IMR-90 (cell line): ENCODE measurements around the gene LINC00237. TPM values are rescaled to one million over a fixed set of nuclear protein-coding genes. Genes with fewer than 3 reads are reported as not detected.

ENCODE experiments used
- ATAC-seq: fragments of 200-7000 bp; cut with Tn5 transposase; 2 replicates; pipeline ENCODE4 v1.9.1; 2020; ENCODE audit warnings: low read depth, mild to moderate bottlenecking, moderate library complexity
- BruUV-seq: library from RNA; stranded (reverse); fragments of 400-500 nt; replicated peaks from 2 replicates; lab custom pipeline; 2021; lab: Mats Ljungman, UMichigan
- CTCF ChIA-PET: fragments of 300-600 bp; formaldehyde crosslinking; extraction: SDS; loops from one replicate; lab custom pipeline; 2021; ENCODE audit warnings: antibody characterized with exemption; lab: Yijun Ruan, JAX
- POLR2A ChIA-PET: fragments of 300-600 bp; sonication (Branson Sonifier 250); formaldehyde crosslinking; loops from one replicate; lab custom pipeline; 2022; ENCODE audit warnings: antibody characterized with exemption; ENCODE audit not compliant: unreplicated experiment; lab: Charles Lee
- DNase-seq: peaks from one replicate; pipeline ENCODE4 v3.0.0; 2013
- H2AFZ ChIP-seq: replicated peaks from 2 replicates; pipeline ENCODE3; 2013; ENCODE audit warnings: low read length, mild to moderate bottlenecking; ENCODE audit not compliant: poor library complexity
- H2AK5ac ChIP-seq: 2 replicates; pipeline ENCODE4 v1.6.1; 2013; ENCODE audit warnings: low read depth, low read length, inconsistent platforms
- H2AK9ac ChIP-seq: replicated peaks from 2 replicates; pipeline ENCODE3; 2013; ENCODE audit warnings: mild to moderate bottlenecking, low read depth, low read length, moderate library complexity; ENCODE audit not compliant: poor library complexity
- H2BK120ac ChIP-seq: 2 replicates; pipeline ENCODE4 v1.6.1; 2013; ENCODE audit warnings: low read depth, low read length, inconsistent platforms
- H2BK15ac ChIP-seq: 3 replicates; pipeline ENCODE4 v1.6.1; 2013; ENCODE audit warnings: low read depth, low read length, inconsistent platforms
- H2BK20ac ChIP-seq: 2 replicates; pipeline ENCODE4 v1.6.1; 2013; ENCODE audit warnings: low read depth, mild to moderate bottlenecking, inconsistent platforms, low read length, moderate library complexity
- H2BK5ac ChIP-seq: 2 replicates; pipeline ENCODE4 v1.6.1; 2013; ENCODE audit warnings: mild to moderate bottlenecking, low read depth, low read length, inconsistent platforms; ENCODE audit not compliant: poor library complexity, severe bottlenecking
- H3K14ac ChIP-seq: replicated peaks from 2 replicates; pipeline ENCODE4 v1.6.1; 2013; ENCODE audit warnings: low read depth, low read length, inconsistent platforms
- H3K18ac ChIP-seq: 2 replicates; pipeline ENCODE4 v1.6.1; 2013; ENCODE audit warnings: low read depth, low read length, control low read depth
- H3K23ac ChIP-seq: 2 replicates; pipeline ENCODE4 v1.6.1; 2013; ENCODE audit warnings: low read depth, low read length, inconsistent platforms
- H3K27ac ChIP-seq: 2 replicates; pipeline ENCODE4 v1.5.1; 2013; ENCODE audit warnings: mild to moderate bottlenecking, control low read depth, low read length; ENCODE audit not compliant: insufficient read depth
- H3K27me3 ChIP-seq: 2 replicates; pipeline ENCODE4 v1.6.1; 2013; ENCODE audit warnings: low read length; ENCODE audit not compliant: control insufficient read depth, insufficient read depth
- H3K36me3 ChIP-seq: 2 replicates; pipeline ENCODE4 v1.6.1; 2013; ENCODE audit warnings: low read length, mixed read lengths; ENCODE audit not compliant: control insufficient read depth, insufficient read depth
- H3K4ac ChIP-seq: 2 replicates; pipeline ENCODE4 v1.6.1; 2013; ENCODE audit warnings: low read depth, low read length, inconsistent platforms
- H3K4me1 ChIP-seq: 2 replicates; pipeline ENCODE4 v1.6.1; 2013; ENCODE audit warnings: low read length, mixed read lengths; ENCODE audit not compliant: control insufficient read depth, insufficient read depth
- H3K4me2 ChIP-seq: 2 replicates; pipeline ENCODE4 v1.6.1; 2013; ENCODE audit warnings: low read depth, mild to moderate bottlenecking, control low read depth, low read length, moderate library complexity
- H3K4me3 ChIP-seq: 2 replicates; pipeline ENCODE4 v1.5.1; 2013; ENCODE audit warnings: low read depth, mild to moderate bottlenecking, control low read depth, low read length, moderate library complexity; ENCODE audit not compliant: insufficient read depth
- H3K56ac ChIP-seq: 2 replicates; pipeline ENCODE4 v1.6.1; 2013; ENCODE audit warnings: low read length, inconsistent platforms; ENCODE audit not compliant: insufficient read depth; ENCODE audit errors: extremely low read depth
- H3K79me1 ChIP-seq, 2 experiments: 2 replicates each; pipeline ENCODE4 v1.6.1; 2013; ENCODE audit warnings: low read length in 2 of 2, inconsistent platforms in 1 of 2, low read depth in 1 of 2
- H3K9ac ChIP-seq: 2 replicates; pipeline ENCODE4 v1.6.1; 2013; ENCODE audit warnings: low read depth, low read length, control low read depth
- H3K9me1 ChIP-seq: 2 replicates; pipeline ENCODE4 v1.6.1; 2013; ENCODE audit warnings: low read length, inconsistent platforms; ENCODE audit not compliant: insufficient read depth
- H3K9me3 ChIP-seq: 2 replicates; pipeline ENCODE4 v1.6.1; 2013; ENCODE audit warnings: low read length; ENCODE audit not compliant: control insufficient read depth, insufficient read depth
- H4K20me1 ChIP-seq: 2 replicates; pipeline ENCODE4 v1.6.1; 2013; ENCODE audit warnings: low read length, inconsistent platforms; ENCODE audit not compliant: insufficient read depth
- H4K5ac ChIP-seq: 2 replicates; pipeline ENCODE4 v1.6.1; 2013; ENCODE audit warnings: mild to moderate bottlenecking, low read depth, low read length, control low read depth
- H4K8ac ChIP-seq, 2 experiments: 2 replicates each; pipeline ENCODE4 v1.6.1; 2013; ENCODE audit warnings: low read depth in 2 of 2, low read length in 2 of 2, control low read depth in 1 of 2, inconsistent platforms in 1 of 2
- H4K91ac ChIP-seq: 2 replicates; pipeline ENCODE4 v1.6.1; 2013; ENCODE audit warnings: low read depth, low read length, inconsistent platforms; ENCODE audit not compliant: insufficient read depth
- CHD1 ChIP-seq: IDR thresholded peaks from 2 replicates; pipeline ENCODE4 v1.6.1; 2012; ENCODE audit warnings: low read depth, low read length, improper control_type of control experiment
- FOS ChIP-seq: fragments of 150-350 bp; IDR thresholded peaks from 2 replicates; pipeline ENCODE4 v1.6.1; 2016; ENCODE audit warnings: low read depth, low read length
- MAFK ChIP-seq: IDR thresholded peaks from 2 replicates; pipeline ENCODE4 v1.6.1; 2012; ENCODE audit warnings: low read depth, low read length, improper control_type of control experiment
- POLR2A ChIP-seq: IDR thresholded peaks from 2 replicates; pipeline ENCODE4 v1.6.1; 2012; ENCODE audit warnings: mild to moderate bottlenecking, low read depth, low read length
- RFX5 ChIP-seq: IDR thresholded peaks from 2 replicates; pipeline ENCODE4 v1.8.0; 2012; ENCODE audit warnings: low read depth, mild to moderate bottlenecking, low read length, moderate library complexity
- SMC3 ChIP-seq: fragments of 150-350 bp; IDR thresholded peaks from 2 replicates; pipeline ENCODE4 v1.6.1; 2016; ENCODE audit warnings: low read depth, mild to moderate bottlenecking, antibody characterized with exemption, low read length, moderate library complexity
- WGBS, 2 experiments: methylation state at CpG; one replicate each; pipeline versions ENCODE4 v1.1.5 to v1.1.7; 2013; ENCODE audit warnings: missing lambda C conversion rate in 2 of 2; ENCODE audit not compliant: insufficient read length in 1 of 2; ENCODE audit errors: extremely low coverage in 2 of 2; 5-methylcytosine and 5-hydroxymethylcytosine counted together
- dilution Hi-C: fragments of 300-500 bp; cut with HindIII; formaldehyde crosslinking; loops from one replicate; pipeline ENCODE4 v1.14.3; 2018; ENCODE audit warnings: low sequenced_read_pairs; ENCODE audit not compliant: unreplicated experiment
- in situ Hi-C: fragments of 300-500 bp; cut with MboI; formaldehyde crosslinking; loops from 3 replicates; pipeline ENCODE4 v1.14.3; 2019; ENCODE audit warnings: low sequenced_read_pairs, inconsistent platforms, mixed read lengths
- intact Hi-C: fragments of 100-400 bp; cut with micrococcal nuclease; formaldehyde crosslinking; loops from 2 replicates; pipeline ENCODE4 v1.10.0; 2022
- polyA plus RNA-seq, 3 experiments: library from polyadenylated mRNA; depleted of rRNA; stranded (reverse); fragments of >200 nt; gene quantifications; 2 replicates each; pipeline ENCODE4 v1.2.3, GENCODE V29; 2012; ENCODE audit warnings: low replicate concordance in 1 of 3
- total RNA-seq: library from RNA; depleted of rRNA; stranded (reverse); fragments of >200 nt; gene quantifications from 2 replicates; pipeline ENCODE4 v1.2.3, GENCODE V29; 2012

Gene LINC00237
- total and polyA plus RNA-seq, 2 of the 4 experiments (the other 2 are of a cell fraction) = not detected

DNA sequence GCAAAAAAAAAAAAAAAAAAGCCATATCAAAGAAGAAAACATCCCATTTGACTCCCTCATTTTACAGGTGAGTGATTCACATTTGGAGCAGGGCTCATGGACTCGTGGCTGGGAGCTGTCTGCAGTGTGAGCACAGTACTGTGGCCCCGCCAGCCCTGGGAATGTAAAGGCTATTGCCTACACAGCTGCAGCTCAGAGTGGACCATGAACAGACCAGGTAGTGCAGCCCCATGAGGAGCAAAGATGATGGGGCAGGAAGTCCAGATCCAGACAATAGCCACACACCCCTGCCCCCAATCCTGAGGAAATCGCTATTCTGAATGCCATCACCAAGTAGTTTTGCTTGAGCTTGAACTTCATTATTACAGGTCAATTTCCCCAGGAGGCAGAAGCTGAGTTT, 55.4 kb downstream of the LINC00237 start:
- Histone ChIP-seq H4K5ac (no peak overlapping the region), H3K56ac (no peak overlapping the region), H2BK5ac (no peak overlapping the region), H3K4me2 (no peak overlapping the region), H3K27me3 (no peaks in the 10 kb centered on the region), H2BK15ac (no peak overlapping the region), H3K14ac (no peak overlapping the region), H3K9me1 (no peaks in the 10 kb centered on the region), H4K20me1 (no peaks in the 10 kb centered on the region), H2BK20ac (no peak overlapping the region), H3K4me3 (no peak overlapping the region), H3K27ac (no peak overlapping the region), H3K36me3 (no peaks in the 10 kb centered on the region), H3K18ac (no peak overlapping the region), H2AK5ac (no peak overlapping the region), H3K23ac (no peak overlapping the region), H2AK9ac (no peak overlapping the region), H2BK120ac (no peak overlapping the region), H2AFZ (no peak overlapping the region), H3K4me1 (no peaks in the 10 kb centered on the region), H3K4ac (no peak overlapping the region), H3K9ac (no peak overlapping the region), H3K9me3 (no peaks in the 10 kb centered on the region), H4K91ac (no peak overlapping the region), H4K8ac (no peak overlapping the region), H3K79me1 (no peaks in the 10 kb centered on the region)
- TF ChIP-seq FOS (no peak), MAFK (no peak), POLR2A (no peak), CHD1 (no peak), RFX5 (no peak), SMC3 (no peak)
- ChIA-PET POLR2A (no interaction called here), CTCF (no interaction called here)
- dilution Hi-C loops (no loop called here), intact Hi-C loops (no loop called here), in situ Hi-C loops (no loop called here)
- ATAC-seq = no peak
- no TSS peak for BruUV-seq
- no peak for DNase-seq
- 43% methylated on average over 2 of the region's 3 CpGs; no CpG with 5 or more reads in 1 of the 2 experiments for WGBS, 2 experiments
